Spinal cord (tissue), 10 donors: ENCODE data around the gene PCBD1. TPM values are rescaled to one million over a fixed set of nuclear protein-coding genes. Genes with fewer than 3 reads are reported as not detected.
"Not testable (repeated sequence)": the region's sequence is repeated elsewhere in the genome, so short reads cannot be mapped to it uniquely, and the experiment has no call there.

ENCODE experiments used
- DNase-seq, 6 donors: peaks; one replicate each; pipeline versions ENCODE4 v3.0.0 to v3.0.0-alpha.2; 2013 to 2015; ENCODE audit warnings: low spot score in 6 of 6, low read depth in 4 of 6
- H3K27ac ChIP-seq: one replicate; pipeline ENCODE4 v1.5.1; 2013; ENCODE audit warnings: low read depth, low read length, control low read depth
- H3K27me3 ChIP-seq: one replicate; pipeline ENCODE4 v1.6.1; 2013; ENCODE audit warnings: low read length; ENCODE audit not compliant: control insufficient read depth, insufficient read depth
- H3K36me3 ChIP-seq: one replicate; pipeline ENCODE4 v1.6.1; 2013; ENCODE audit warnings: low read length; ENCODE audit not compliant: control insufficient read depth, insufficient read depth
- H3K4me1 ChIP-seq: one replicate; pipeline ENCODE4 v1.6.1; 2013; ENCODE audit warnings: low read length; ENCODE audit not compliant: control insufficient read depth, insufficient read depth
- H3K4me3 ChIP-seq: one replicate; pipeline ENCODE4 v1.5.1; 2013; ENCODE audit warnings: low read depth, low read length, control low read depth
- H3K9me3 ChIP-seq: one replicate; pipeline ENCODE4 v1.6.1; 2013; ENCODE audit warnings: low read length; ENCODE audit not compliant: control insufficient read depth, insufficient read depth
- WGBS: methylation state at CpG from one replicate; pipeline ENCODE4 v1.1.5; 2013; ENCODE audit warnings: missing lambda C conversion rate; ENCODE audit not compliant: insufficient coverage; 5-methylcytosine and 5-hydroxymethylcytosine counted together
- polyA plus RNA-seq, 2 donors: library from polyadenylated mRNA; unstranded; fragments of 120-200 nt; gene quantifications; one replicate each; pipeline ENCODE4 v1.2.1, GENCODE V29; 2013; ENCODE audit not compliant: insufficient read length in 2 of 2
- total RNA-seq, 2 donors: library from RNA; depleted of rRNA in 1 of 2; stranded (reverse); fragments of 120-200 nt in 1 of 2; fragments of >200 nt in 1 of 2; gene quantifications; one replicate each; pipeline versions ENCODE4 v1.2.3 to v1.2.4, GENCODE V29; 2013 to 2014
- donor health status: healthy.

PCBD1 gene
- total and polyA plus RNA-seq, 4 donors, result 29.2 to 88.1 (median 76.8) TPM

GRCh38 chr10:70930263-70931000 lies 42.1 kb upstream of the PCBD1 start:
- no peaks in the 10 kb centered on the region for H3K27me3 ChIP-seq
- H3K9me3 ChIP-seq, result no peaks in the 10 kb centered on the region
- H3K4me3 ChIP-seq, result no peak overlapping the region
- peaks cover 29% of the 10 kb centered on the region for H3K4me1 ChIP-seq
- no peak overlapping the region for H3K27ac ChIP-seq
- WGBS, result 61% methylated on average over 13 of the region's 17 CpGs
- no peaks in the 10 kb centered on the region for H3K36me3 ChIP-seq
- DNase-seq, result peak in 1 of 6 donors; percentile 48

GRCh38 chr10:70928140-70928539 lies 39.8 kb upstream of the PCBD1 start:
- Histone ChIP-seq H3K4me1 (peaks cover 27% of the 10 kb centered on the region), H3K4me3 (no peak overlapping the region), H3K27me3 (no peaks in the 10 kb centered on the region), H3K27ac (no peak overlapping the region), H3K9me3 (no peaks in the 10 kb centered on the region), H3K36me3 (no peaks in the 10 kb centered on the region)
- WGBS, result 76% methylated on average over 8 of the region's 8 CpGs
- no peak for DNase-seq

GRCh38 chr10:70927189-70927943 lies 39.0 kb upstream of the PCBD1 start:
- Histone ChIP-seq H3K4me1 (peaks cover 23% of the 10 kb centered on the region), H3K27ac (no peak overlapping the region), H3K27me3 (no peaks in the 10 kb centered on the region), H3K36me3 (no peaks in the 10 kb centered on the region), H3K9me3 (no peaks in the 10 kb centered on the region), H3K4me3 (no peak overlapping the region)
- DNase-seq, result peak in 1 of 6 donors; percentile 78
- 73% methylated on average over 9 of the region's 13 CpGs for WGBS

GRCh38 chr10:70926226-70927000 lies 38.0 kb upstream of the PCBD1 start:
- Histone ChIP-seq H3K4me1 (peaks cover 22% of the 10 kb centered on the region), H3K9me3 (no peaks in the 10 kb centered on the region), H3K27ac (no peak overlapping the region), H3K36me3 (no peaks in the 10 kb centered on the region), H3K27me3 (no peaks in the 10 kb centered on the region), H3K4me3 (no peak overlapping the region)
- peak in 1 of 6 donors; percentile 75 for DNase-seq
- WGBS, result 74% methylated on average over 17 of the region's 18 CpGs

GRCh38 chr10:70925377-70926225 lies 37.2 kb upstream of the PCBD1 start:
- peaks cover 22% of the 10 kb centered on the region for H3K4me1 ChIP-seq
- H3K9me3 ChIP-seq, result no peaks in the 10 kb centered on the region
- H3K27ac ChIP-seq, result no peak overlapping the region
- no peaks in the 10 kb centered on the region for H3K27me3 ChIP-seq
- 17% methylated on average over 16 of the region's 22 CpGs for WGBS
- H3K36me3 ChIP-seq, result no peaks in the 10 kb centered on the region
- peak in 2 of 6 donors; percentile 70 to 75 for DNase-seq
- H3K4me3 ChIP-seq, result no peak overlapping the region

- Histone ChIP-seq H3K4me3 (no peak overlapping the region), H3K9me3 (no peaks in the 10 kb centered on the region), H3K4me1 (peaks cover 27% of the 10 kb centered on the region), H3K27ac (no peak overlapping the region), H3K27me3 (no peaks in the 10 kb centered on the region), H3K36me3 (no peaks in the 10 kb centered on the region)
- WGBS, result 81% methylated on average over 4 of the region's 8 CpGs
- no peak for DNase-seq
Observed at GRCh38 chr10:70923696-70924095, 35.3 kb upstream of the PCBD1 start.

- WGBS, result no CpG with 5 or more reads among the region's 1 CpG
- DNase-seq, result peak in 2 of 6 donors; percentile 39 to 65
- Histone ChIP-seq H3K4me3 (no peak overlapping the region), H3K27ac (no peak overlapping the region), H3K27me3 (peaks cover 2% of the 10 kb centered on the region), H3K4me1 (peaks cover 33% of the 10 kb centered on the region), H3K36me3 (no peaks in the 10 kb centered on the region), H3K9me3 (no peaks in the 10 kb centered on the region)
Observed at GRCh38 chr10:70921285-70921684, 32.9 kb upstream of the PCBD1 start.

GRCh38 chr10:70920519-70920918 lies 32.2 kb upstream of the PCBD1 start:
- peaks cover 27% of the 10 kb centered on the region for H3K4me1 ChIP-seq
- WGBS, result 80% methylated on average over 2 of the region's 4 CpGs
- no peaks in the 10 kb centered on the region for H3K9me3 ChIP-seq
- no peak overlapping the region for H3K4me3 ChIP-seq
- H3K27me3 ChIP-seq, result peaks cover 2% of the 10 kb centered on the region
- H3K36me3 ChIP-seq, result no peaks in the 10 kb centered on the region
- no peak for DNase-seq
- no peak overlapping the region for H3K27ac ChIP-seq

GRCh38 chr10:70919906-70920305 lies 31.5 kb upstream of the PCBD1 start:
- H3K36me3 ChIP-seq, H3K27ac ChIP-seq, DNase-seq, H3K9me3 ChIP-seq, H3K4me3 ChIP-seq, H3K27me3 ChIP-seq: not testable (repeated sequence)
- H3K4me1 ChIP-seq, result peaks cover 27% of the 10 kb centered on the region
- 88% methylated on average over 7 of the region's 10 CpGs for WGBS
